ENCODE data around the gene NOTO. TPM values are rescaled to one million over a fixed set of nuclear protein-coding genes. Genes with fewer than 3 reads are reported as not detected.
"Not testable (repeated sequence)": the region's sequence is repeated elsewhere in the genome, so short reads cannot be mapped to it uniquely, and the experiment has no call there.

NOTO gene
- total RNA-seq, 1 donor from 2014 or later = not detected

DNA sequence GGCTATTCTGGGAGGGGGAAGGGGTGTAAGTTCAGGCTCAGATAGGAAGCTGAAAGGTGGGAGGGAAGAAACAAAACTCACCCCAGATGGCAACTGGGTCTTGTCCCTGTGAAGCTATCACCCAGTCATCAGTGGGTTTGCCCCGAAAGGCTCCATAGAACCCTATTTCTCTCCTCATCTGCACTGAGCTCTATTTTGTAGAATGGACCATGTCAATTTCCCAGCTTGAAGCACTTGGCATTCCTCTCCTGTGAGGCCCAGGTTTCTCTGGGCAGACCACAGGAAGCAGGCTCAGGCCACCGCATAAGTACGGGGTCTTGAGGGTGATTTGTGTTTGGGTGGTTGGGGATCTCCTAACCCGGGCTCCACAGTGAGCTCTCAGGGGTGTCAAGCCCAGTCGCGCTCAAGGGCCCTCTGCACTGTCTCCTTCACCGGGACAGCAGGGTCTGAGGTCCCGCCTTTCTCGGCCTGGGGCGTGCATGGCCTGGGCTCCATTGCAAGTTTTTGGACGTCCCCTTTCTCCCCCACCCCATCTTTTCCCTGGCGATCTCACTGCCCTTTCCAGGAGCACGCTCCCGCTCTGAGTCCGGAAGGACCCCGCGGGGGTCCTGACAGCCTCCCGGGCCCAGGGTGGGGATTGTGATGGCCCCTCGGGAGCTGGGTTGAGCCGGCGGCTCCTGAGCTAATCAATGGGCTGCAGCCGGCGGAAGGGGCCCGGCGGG, 27.3 kb upstream of the NOTO start:
- Mint-ChIP-seq H3K4me3 (no peak overlapping the region), H3K27me3 (ENCODE audit: insufficient read depth) (peaks cover 49% of the 10 kb centered on the region), H3K27ac (no peak overlapping the region), H3K4me1 (ENCODE audit: low read depth) (peaks cover 26% of the 10 kb centered on the region), H3K36me3 (ENCODE audit: low read depth) (no peaks in the 10 kb centered on the region), H3K9me3 (no peaks in the 10 kb centered on the region)
- intact Hi-C loops (cut with micrococcal nuclease) = loop anchor here (5.0 to 10.0 kb wide), 2 partner anchors 403 to 1480 kb away; partner anchors contain the start of gene SEMA4F
- DNase-seq (ENCODE audit: low spot score) = no peak

DNA sequence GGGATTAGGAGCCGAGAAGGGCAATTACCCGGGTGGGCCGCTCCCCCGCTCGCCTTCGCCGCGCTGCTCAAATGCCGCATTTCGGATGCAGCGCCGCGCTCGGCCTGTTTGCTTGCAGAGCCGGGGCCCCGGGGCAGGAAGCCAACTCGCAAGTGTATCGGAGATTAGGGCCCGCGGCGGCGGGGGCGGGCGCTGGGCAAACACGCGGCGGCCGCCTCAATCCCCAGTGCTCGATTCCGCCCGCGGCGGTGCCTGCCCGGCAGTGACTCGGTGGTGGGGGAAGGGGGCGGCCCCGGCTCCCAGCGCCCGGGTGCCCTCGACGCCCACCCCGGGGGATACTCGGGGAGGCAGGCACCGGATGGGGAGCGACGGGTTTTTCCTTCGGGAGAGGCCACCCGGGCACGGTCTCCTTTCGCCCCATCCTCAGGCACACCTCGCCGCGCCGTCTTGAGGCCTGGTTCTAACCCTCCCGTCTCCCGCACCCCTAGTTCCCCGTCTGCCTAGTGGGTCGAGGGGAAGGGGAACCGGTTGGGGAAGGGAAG, 26.6 kb upstream of the NOTO start:
- no peak overlapping the region for H3K4me3 Mint-ChIP-seq
- peaks cover 49% of the 10 kb centered on the region for H3K27me3 Mint-ChIP-seq (ENCODE audit: insufficient read depth)
- intact Hi-C loops (cut with micrococcal nuclease) = loop anchor here (2.0 to 10.0 kb wide), 4 partner anchors 13 to 1479 kb away; partner anchors contain the start of genes RAB11FIP5 and SEMA4F
- no peaks in the 10 kb centered on the region for H3K36me3 Mint-ChIP-seq (ENCODE audit: low read depth)
- peak; percentile 56 for DNase-seq (ENCODE audit: low spot score)
- no peaks in the 10 kb centered on the region for H3K9me3 Mint-ChIP-seq
- no peak overlapping the region for H3K27ac Mint-ChIP-seq
- peaks cover 26% of the 10 kb centered on the region for H3K4me1 Mint-ChIP-seq (ENCODE audit: low read depth)

- peak overlapping the region; percentile 84 for H3K4me3 Mint-ChIP-seq
- intact Hi-C loops (cut with micrococcal nuclease) = loop anchor here (2.0 to 10.0 kb wide), 4 partner anchors 14 to 1478 kb away; partner anchors contain the start of genes RAB11FIP5 and SEMA4F
- H3K27me3 Mint-ChIP-seq (ENCODE audit: insufficient read depth) = peaks cover 50% of the 10 kb centered on the region
- no peak for DNase-seq (ENCODE audit: low spot score)
- peaks cover 26% of the 10 kb centered on the region for H3K4me1 Mint-ChIP-seq (ENCODE audit: low read depth)
- no peaks in the 10 kb centered on the region for H3K36me3 Mint-ChIP-seq (ENCODE audit: low read depth)
- H3K9me3 Mint-ChIP-seq = no peaks in the 10 kb centered on the region
- H3K27ac Mint-ChIP-seq = peak overlapping the region; percentile 72
These were observed 26.0 kb upstream of the NOTO start for GRCh38 chr2:73176205-73176880.

GRCh38 chr2:73176881-73177644, 25.3 kb upstream of the NOTO start:
- H3K4me1 Mint-ChIP-seq (ENCODE audit: low read depth) = peaks cover 26% of the 10 kb centered on the region
- H3K4me3 Mint-ChIP-seq = peak overlapping the region; percentile 84
- H3K9me3 Mint-ChIP-seq = no peaks in the 10 kb centered on the region
- no peaks in the 10 kb centered on the region for H3K36me3 Mint-ChIP-seq (ENCODE audit: low read depth)
- intact Hi-C loops (cut with micrococcal nuclease) = loop anchor here (1.0 to 10.0 kb wide), 10 partner anchors 14 to 1478 kb away; partner anchors contain the start of genes CCT7, RAB11FIP5, SEMA4F and SFXN5
- peaks cover 50% of the 10 kb centered on the region for H3K27me3 Mint-ChIP-seq (ENCODE audit: insufficient read depth)
- DNase-seq (ENCODE audit: low spot score) = peak; percentile 77
- H3K27ac Mint-ChIP-seq = peak overlapping the region; percentile 50

GRCh38 chr2:73177645-73178255, 24.6 kb upstream of the NOTO start:
- H3K27ac Mint-ChIP-seq = no peak overlapping the region
- peaks cover 52% of the 10 kb centered on the region for H3K27me3 Mint-ChIP-seq (ENCODE audit: insufficient read depth)
- no peaks in the 10 kb centered on the region for H3K36me3 Mint-ChIP-seq (ENCODE audit: low read depth)
- intact Hi-C loops (cut with micrococcal nuclease) = loop anchor here (1.0 to 10.0 kb wide), 10 partner anchors 15 to 1477 kb away; partner anchors contain the start of genes CCT7, RAB11FIP5, SEMA4F and SFXN5
- no peaks in the 10 kb centered on the region for H3K9me3 Mint-ChIP-seq
- peak overlapping the region; percentile 84 for H3K4me3 Mint-ChIP-seq
- H3K4me1 Mint-ChIP-seq (ENCODE audit: low read depth) = peaks cover 25% of the 10 kb centered on the region
- no peak for DNase-seq (ENCODE audit: low spot score)

DNA sequence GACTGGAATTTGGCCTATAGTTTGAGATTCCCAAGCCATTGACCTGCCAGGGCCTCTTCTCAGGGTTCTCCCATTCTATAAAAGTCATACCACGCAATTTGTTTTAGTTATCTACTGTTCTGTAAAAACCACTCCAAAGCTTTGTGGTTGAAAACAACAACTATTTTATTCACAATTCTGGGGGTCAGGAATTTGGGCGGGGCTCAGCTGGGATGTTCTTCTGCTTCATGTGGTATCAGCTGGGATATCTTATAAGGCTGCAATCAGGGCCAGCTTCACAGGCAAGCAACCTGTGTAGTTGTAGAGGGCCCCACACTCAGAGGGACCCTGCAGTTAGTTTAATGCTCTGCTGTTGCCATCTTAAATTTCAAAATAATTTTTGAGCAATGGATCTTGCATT, 16.4 kb upstream of the NOTO start:
- intact Hi-C loops (cut with micrococcal nuclease) = no loop called here
- Mint-ChIP-seq H3K27me3 (ENCODE audit: insufficient read depth) (peaks cover 13% of the 10 kb centered on the region), H3K36me3 (ENCODE audit: low read depth) (no peaks in the 10 kb centered on the region), H3K9me3 (no peaks in the 10 kb centered on the region), H3K4me3 (no peak overlapping the region), H3K27ac (no peak overlapping the region), H3K4me1 (ENCODE audit: low read depth) (no peaks in the 10 kb centered on the region)
- DNase-seq (ENCODE audit: low spot score) = no peak

DNA sequence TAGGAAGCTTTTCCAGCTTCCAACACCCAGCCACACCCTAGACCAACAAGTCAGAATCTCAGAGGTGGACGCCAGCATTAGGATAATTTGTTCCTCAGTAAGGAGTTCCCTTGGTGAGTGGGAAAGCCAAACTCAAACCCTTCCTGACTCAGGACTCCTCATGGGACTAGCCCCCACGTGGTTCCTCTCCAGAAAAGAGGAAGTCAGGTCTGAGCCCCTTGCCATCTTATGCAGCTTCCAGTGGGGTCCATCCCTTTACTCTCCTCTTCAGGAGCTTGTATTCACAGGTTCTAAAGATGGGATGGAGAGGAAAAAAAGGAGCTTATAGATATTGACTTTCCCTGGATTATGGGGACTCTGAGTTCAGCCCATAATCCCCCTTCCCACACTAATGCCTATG, 14.8 kb upstream of the NOTO start:
- no peaks in the 10 kb centered on the region for H3K4me1 Mint-ChIP-seq (ENCODE audit: low read depth)
- no peaks in the 10 kb centered on the region for H3K9me3 Mint-ChIP-seq
- peaks cover 18% of the 10 kb centered on the region for H3K27me3 Mint-ChIP-seq (ENCODE audit: insufficient read depth)
- H3K27ac Mint-ChIP-seq = no peak overlapping the region
- no peaks in the 10 kb centered on the region for H3K36me3 Mint-ChIP-seq (ENCODE audit: low read depth)
- intact Hi-C loops (cut with micrococcal nuclease) = no loop called here
- no peak for DNase-seq (ENCODE audit: low spot score)
- no peak overlapping the region for H3K4me3 Mint-ChIP-seq

GRCh38 chr2:73197579-73197978, 4.8 kb upstream of the NOTO start:
- Mint-ChIP-seq H3K27me3 (ENCODE audit: insufficient read depth) (peaks cover 45% of the 10 kb centered on the region), H3K36me3 (ENCODE audit: low read depth) (no peaks in the 10 kb centered on the region), H3K4me1 (ENCODE audit: low read depth) (no peaks in the 10 kb centered on the region), H3K9me3 (no peaks in the 10 kb centered on the region), H3K4me3 (no peak overlapping the region), H3K27ac (no peak overlapping the region)
- intact Hi-C loops (cut with micrococcal nuclease) = no loop called here
- DNase-seq (ENCODE audit: low spot score) = no peak

- H3K4me1 Mint-ChIP-seq (ENCODE audit: low read depth); H3K4me3 Mint-ChIP-seq; intact Hi-C loops (cut with micrococcal nuclease); H3K9me3 Mint-ChIP-seq; DNase-seq (ENCODE audit: low spot score); H3K27ac Mint-ChIP-seq; H3K36me3 Mint-ChIP-seq (ENCODE audit: low read depth): not testable (repeated sequence)
- peaks cover 60% of the 10 kb centered on the region for H3K27me3 Mint-ChIP-seq (ENCODE audit: insufficient read depth)
These were observed 2.1 kb upstream of the NOTO start for GRCh38 chr2:73200281-73200680.

- H3K27ac Mint-ChIP-seq = no peak overlapping the region
- DNase-seq (ENCODE audit: low spot score) = no peak
- peaks cover 56% of the 10 kb centered on the region for H3K27me3 Mint-ChIP-seq (ENCODE audit: insufficient read depth)
- no peaks in the 10 kb centered on the region for H3K36me3 Mint-ChIP-seq (ENCODE audit: low read depth)
- intact Hi-C loops (cut with micrococcal nuclease) = no loop called here
- H3K4me1 Mint-ChIP-seq (ENCODE audit: low read depth) = no peaks in the 10 kb centered on the region
- H3K9me3 Mint-ChIP-seq = no peaks in the 10 kb centered on the region
- no peak overlapping the region for H3K4me3 Mint-ChIP-seq
These were observed 794 bp downstream of the NOTO start for GRCh38 chr2:73203055-73203681.

- Mint-ChIP-seq H3K4me3 (no peak overlapping the region), H3K9me3 (no peaks in the 10 kb centered on the region)
- intact Hi-C loops (cut with micrococcal nuclease) = loop anchor here (2.0 kb wide), 1 partner anchor 129 kb away; no protein-coding TSS in a partner anchor
These were observed 3.2 kb downstream of the NOTO start for GRCh38 chr2:73205611-73206010.

DNA sequence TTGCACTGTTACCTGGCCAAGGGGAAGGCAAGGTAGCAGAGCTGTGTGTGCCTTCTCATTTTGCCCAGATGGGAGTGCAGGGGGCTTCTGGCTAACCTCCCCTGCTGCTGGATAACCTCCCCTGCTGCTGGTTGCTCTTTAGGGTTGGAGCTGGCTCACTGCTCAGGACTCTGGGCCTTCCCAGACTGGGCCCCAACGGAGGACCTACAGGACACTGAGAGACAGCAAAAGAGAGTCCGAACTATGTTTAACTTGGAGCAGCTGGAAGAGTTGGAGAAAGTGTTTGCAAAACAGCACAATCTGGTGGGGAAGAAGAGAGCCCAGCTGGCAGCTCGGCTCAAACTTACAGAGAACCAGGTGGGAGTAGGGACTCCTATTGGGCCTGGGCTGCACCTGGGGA, 5.9 kb downstream of the NOTO start:
- intact Hi-C loops (cut with micrococcal nuclease) = no loop called here
- no peaks in the 10 kb centered on the region for H3K9me3 Mint-ChIP-seq
- peaks cover 7% of the 10 kb centered on the region for H3K4me1 Mint-ChIP-seq (ENCODE audit: low read depth)
- peaks cover 26% of the 10 kb centered on the region for H3K27me3 Mint-ChIP-seq (ENCODE audit: insufficient read depth)
- no peak for DNase-seq (ENCODE audit: low spot score)
- H3K36me3 Mint-ChIP-seq (ENCODE audit: low read depth) = no peaks in the 10 kb centered on the region
- no peak overlapping the region for H3K27ac Mint-ChIP-seq
- H3K4me3 Mint-ChIP-seq = no peak overlapping the region

More at GRCh38 chr2:73205611-73206010, 3.2 kb downstream of the NOTO start:
- Mint-ChIP-seq H3K27ac (no peak overlapping the region), H3K4me1 (ENCODE audit: low read depth) (no peaks in the 10 kb centered on the region), H3K36me3 (ENCODE audit: low read depth) (no peaks in the 10 kb centered on the region), H3K27me3 (ENCODE audit: insufficient read depth) (peaks cover 40% of the 10 kb centered on the region)
- no peak for DNase-seq (ENCODE audit: low spot score)

All from activated T-helper 1 cell treated with anti-CD3 and anti-CD28 coated beads, Interleukin-12 subunit alpha, Interleukin-12 subunit beta, Interleukin-2, Interleukin-4 antibody, amounts not matched to agents 30 ng/mL and 10 ng/mL and 1 ng/mL, durations not matched to agents 14 hours and 24 hours and 36 hours (primary cell).